Measurements from ENCODE around the gene PTGFR. TPM values are rescaled to one million over a fixed set of nuclear protein-coding genes. Genes with fewer than 3 reads are reported as not detected.

Gene PTGFR
- polyA plus RNA-seq (not detected in 3 replicates), polyA minus RNA-seq (0.10 TPM in 1 of 3 replicates, not detected in the others)
- not detected for polyA plus RNA-seq (2011; ENCODE audit: low read depth)
- not detected in 2 replicates for polyA plus RNA-seq (2011; cell fraction: cytosol; rRNA removed)
- not detected in 2 replicates for polyA plus RNA-seq (2011; cell fraction: nucleus; rRNA removed)
- polyA plus RNA-seq (2012; ENCODE audit: low replicate concordance): not detected in 2 replicates
- polyA minus RNA-seq (2011; cell fraction: cytosol; rRNA and poly(A)+ RNA removed): not detected
- polyA minus RNA-seq (2011; cell fraction: nucleus; rRNA and poly(A)+ RNA removed): not detected in 2 replicates

GRCh38 chr1:78490861-78491450, at the start of gene PTGFR:
PTGFR (plus strand) TSS chr1:78490974; CDS start chr1:78492744, 1,770 bp downstream.
- H3K4me1 ChIP-seq (ENCODE audit: control insufficient read depth, extremely low read depth, insufficient read depth, low read length): no peaks in the 10 kb centered on the region
- H3K9me3 ChIP-seq (ENCODE audit: control insufficient read depth, low read depth, low read length): no peaks in the 10 kb centered on the region
- H3K27ac ChIP-seq (ENCODE audit: control insufficient read depth, insufficient read depth, low read length): no peak within 1 kb of the TSS
- H3K27me3 ChIP-seq (ENCODE audit: control insufficient read depth, extremely low read depth, insufficient read depth, low read length): peaks cover 28% of the 10 kb centered on the region
- H3K4me3 ChIP-seq (ENCODE audit: control insufficient read depth in 2 of 3, extremely low read depth in 1 of 3, insufficient read depth in 2 of 3, low read depth in 1 of 3, low read length in 3 of 3): peak within 1 kb of the TSS; percentile 16 to 52 (median 24)
- no peaks in the 10 kb centered on the region for H3K9me1 ChIP-seq (ENCODE audit: control insufficient read depth, extremely low read depth, insufficient read depth, low read length)
- DNase-seq (ENCODE audit: low read depth, low spot score): no peak
- H3K4me2 ChIP-seq (ENCODE audit: control insufficient read depth, extremely low read depth, insufficient read depth, low read depth, low read length): peak within 1 kb of the TSS; percentile 74
- TF ChIP-seq CTCF (optimal IDR thresholded peaks at IDR 0.05 in 1 of 3, IDR thresholded peaks at IDR 0.05 in 1 of 3, conservative IDR thresholded peaks at IDR 0.05 in 1 of 3; ENCODE audit: extremely low read depth in 1 of 3, insufficient read depth in 2 of 3, low read length in 3 of 3) (no peak), EZH2 (IDR thresholded peaks at IDR 0.05; ENCODE audit: low read length) (peak; percentile 67)
- H3K9ac ChIP-seq (ENCODE audit: control insufficient read depth, extremely low read depth, insufficient read depth, low read length): no peak within 1 kb of the TSS
- H4K20me1 ChIP-seq (ENCODE audit: control insufficient read depth, extremely low read depth, insufficient read depth, low read length): no peaks in the 10 kb centered on the region
- no peaks in the 10 kb centered on the region for H3K79me2 ChIP-seq (ENCODE audit: control insufficient read depth, insufficient read depth, low read length)
- dilution Hi-C loops (cut with MboI; ENCODE audit: extremely low pct_ligation_motif_present, low sequenced_read_pairs): no loop called here
- no peaks in the 10 kb centered on the region for H3K36me3 ChIP-seq (ENCODE audit: control insufficient read depth in 2 of 2, extremely low read depth in 1 of 2, insufficient read depth in 2 of 2, low read length in 2 of 2)
- H2AFZ ChIP-seq (ENCODE audit: control insufficient read depth, low read length): peak within 1 kb of the TSS; percentile 54
- no peak for FAIRE-seq

GRCh38 chr1:78441921-78442320, 48.9 kb upstream of the PTGFR start:
- Histone ChIP-seq H2AFZ (ENCODE audit: control insufficient read depth, low read length) (no peak overlapping the region), H3K9ac (ENCODE audit: control insufficient read depth, extremely low read depth, insufficient read depth, low read length) (no peak overlapping the region), H3K27ac (ENCODE audit: control insufficient read depth, insufficient read depth, low read length) (no peak overlapping the region), H3K79me2 (ENCODE audit: control insufficient read depth, insufficient read depth, low read length) (no peaks in the 10 kb centered on the region), H3K9me1 (ENCODE audit: control insufficient read depth, extremely low read depth, insufficient read depth, low read length) (no peaks in the 10 kb centered on the region), H3K27me3 (ENCODE audit: control insufficient read depth, extremely low read depth, insufficient read depth, low read length) (no peaks in the 10 kb centered on the region), H3K4me1 (ENCODE audit: control insufficient read depth, extremely low read depth, insufficient read depth, low read length) (no peaks in the 10 kb centered on the region), H3K4me2 (ENCODE audit: control insufficient read depth, extremely low read depth, insufficient read depth, low read depth, low read length) (no peak overlapping the region), H3K36me3 (ENCODE audit: control insufficient read depth in 2 of 2, extremely low read depth in 1 of 2, insufficient read depth in 2 of 2, low read length in 2 of 2) (no peaks in the 10 kb centered on the region), H4K20me1 (ENCODE audit: control insufficient read depth, extremely low read depth, insufficient read depth, low read length) (no peaks in the 10 kb centered on the region), H3K9me3 (ENCODE audit: control insufficient read depth, low read depth, low read length) (no peaks in the 10 kb centered on the region), H3K4me3 (ENCODE audit: control insufficient read depth in 2 of 3, extremely low read depth in 1 of 3, insufficient read depth in 2 of 3, low read depth in 1 of 3, low read length in 3 of 3) (no peak overlapping the region)
- TF ChIP-seq CTCF (optimal IDR thresholded peaks at IDR 0.05 in 1 of 3, IDR thresholded peaks at IDR 0.05 in 1 of 3, conservative IDR thresholded peaks at IDR 0.05 in 1 of 3; ENCODE audit: extremely low read depth in 1 of 3, insufficient read depth in 2 of 3, low read length in 3 of 3): no peak
- no peak for TF ChIP-seq EZH2 (IDR thresholded peaks at IDR 0.05; ENCODE audit: low read length)
- dilution Hi-C loops (cut with MboI; ENCODE audit: extremely low pct_ligation_motif_present, low sequenced_read_pairs): no loop called here
- DNase-seq (ENCODE audit: low read depth, low spot score) (no peak), FAIRE-seq (no peak)
